ENCODE results near the gene JCHAIN. TPM values are rescaled to one million over a fixed set of nuclear protein-coding genes. Genes with fewer than 3 reads are reported as not detected.

The JCHAIN gene
- total and polyA plus RNA-seq, 2 donors (not counting 1 experiment from before 2014, with no cell fraction given), result 11.3 to 28.7 TPM

- H4K20me1 ChIP-seq (ENCODE audit: control insufficient read depth, extremely low read depth, insufficient read depth, low read length), result no peaks in the 10 kb centered on the region
These were observed 8.4 kb upstream of the JCHAIN start for GRCh38 chr4:70674731-70675130.

GRCh38 chr4:70674191-70674590 lies 7.9 kb upstream of the JCHAIN start:
- TF ChIP-seq CTCF (conservative IDR thresholded peaks at IDR 0.05 in 1 of 2, IDR thresholded peaks at IDR 0.05 in 1 of 2; ENCODE audit: low read depth in 1 of 2, low read length in 2 of 2), result no peak
- no peak for TF ChIP-seq EZH2 (IDR thresholded peaks at IDR 0.05; ENCODE audit: low read length, missing control alignments)
- DNase-seq (ENCODE audit: low read depth in 2 of 2), result no peak
- H3K79me2 ChIP-seq (ENCODE audit: control insufficient read depth, insufficient read depth, low read length), result no peaks in the 10 kb centered on the region

More at GRCh38 chr4:70674731-70675130, 8.4 kb upstream of the JCHAIN start:
- Histone ChIP-seq H3K4me2 (ENCODE audit: extremely low read depth, insufficient read depth, low read length) (no peak overlapping the region), H3K79me2 (ENCODE audit: control insufficient read depth, insufficient read depth, low read length) (no peaks in the 10 kb centered on the region), H3K27me3 (ENCODE audit: control insufficient read depth, insufficient read depth, low read length) (no peaks in the 10 kb centered on the region), H3K27ac (ENCODE audit: insufficient read depth, low read length) (no peak overlapping the region), H3K4me1 (ENCODE audit: control insufficient read depth, extremely low read depth, insufficient read depth, low read length) (peaks cover 5% of the 10 kb centered on the region), H2AFZ (ENCODE audit: low read length) (no peak overlapping the region), H3K9ac (ENCODE audit: insufficient read depth, low read length) (no peak overlapping the region), H3K4me3 (replicated peaks in 1 of 4; ENCODE audit: control extremely low read depth in 1 of 4, insufficient read depth in 1 of 4, low read depth in 3 of 4, low read length in 4 of 4) (no peak overlapping the region), H3K36me3 (ENCODE audit: control insufficient read depth, insufficient read depth, low read length) (no peaks in the 10 kb centered on the region), H3K9me3 (ENCODE audit: control insufficient read depth, insufficient read depth, low read depth, low read length) (no peaks in the 10 kb centered on the region)
- TF ChIP-seq CTCF (conservative IDR thresholded peaks at IDR 0.05 in 1 of 2, IDR thresholded peaks at IDR 0.05 in 1 of 2; ENCODE audit: low read depth in 1 of 2, low read length in 2 of 2), result no peak
- TF ChIP-seq EZH2 (IDR thresholded peaks at IDR 0.05; ENCODE audit: low read length, missing control alignments), result no peak
- no peak for DNase-seq (ENCODE audit: low read depth in 2 of 2)

GRCh38 chr4:70671091-70671490 lies 4.8 kb upstream of the JCHAIN start:
- Histone ChIP-seq H3K4me3 (replicated peaks in 1 of 4; ENCODE audit: control extremely low read depth in 1 of 4, insufficient read depth in 1 of 4, low read depth in 3 of 4, low read length in 4 of 4) (no peak overlapping the region), H3K27me3 (ENCODE audit: control insufficient read depth, insufficient read depth, low read length) (no peaks in the 10 kb centered on the region), H2AFZ (ENCODE audit: low read length) (no peak overlapping the region), H3K36me3 (ENCODE audit: control insufficient read depth, insufficient read depth, low read length) (no peaks in the 10 kb centered on the region), H3K79me2 (ENCODE audit: control insufficient read depth, insufficient read depth, low read length) (no peaks in the 10 kb centered on the region), H3K4me2 (ENCODE audit: extremely low read depth, insufficient read depth, low read length) (no peak overlapping the region), H4K20me1 (ENCODE audit: control insufficient read depth, extremely low read depth, insufficient read depth, low read length) (no peaks in the 10 kb centered on the region), H3K9ac (ENCODE audit: insufficient read depth, low read length) (no peak overlapping the region), H3K4me1 (ENCODE audit: control insufficient read depth, extremely low read depth, insufficient read depth, low read length) (peaks cover 3% of the 10 kb centered on the region), H3K27ac (ENCODE audit: insufficient read depth, low read length) (no peak overlapping the region), H3K9me3 (ENCODE audit: control insufficient read depth, insufficient read depth, low read depth, low read length) (no peaks in the 10 kb centered on the region)
- no peak for DNase-seq (ENCODE audit: low read depth in 2 of 2)
- no peak for TF ChIP-seq CTCF (conservative IDR thresholded peaks at IDR 0.05 in 1 of 2, IDR thresholded peaks at IDR 0.05 in 1 of 2; ENCODE audit: low read depth in 1 of 2, low read length in 2 of 2)
- TF ChIP-seq EZH2 (IDR thresholded peaks at IDR 0.05; ENCODE audit: low read length, missing control alignments), result no peak

More at GRCh38 chr4:70674191-70674590, 7.9 kb upstream of the JCHAIN start:
- no peak overlapping the region for H3K27ac ChIP-seq (ENCODE audit: insufficient read depth, low read length)
- no peak overlapping the region for H2AFZ ChIP-seq (ENCODE audit: low read length)
- no peak overlapping the region for H3K4me2 ChIP-seq (ENCODE audit: extremely low read depth, insufficient read depth, low read length)
- no peak overlapping the region for H3K4me3 ChIP-seq (replicated peaks in 1 of 4; ENCODE audit: control extremely low read depth in 1 of 4, insufficient read depth in 1 of 4, low read depth in 3 of 4, low read length in 4 of 4)
- H4K20me1 ChIP-seq (ENCODE audit: control insufficient read depth, extremely low read depth, insufficient read depth, low read length), result no peaks in the 10 kb centered on the region
- no peak overlapping the region for H3K9ac ChIP-seq (ENCODE audit: insufficient read depth, low read length)
- H3K4me1 ChIP-seq (ENCODE audit: control insufficient read depth, extremely low read depth, insufficient read depth, low read length), result peaks cover 5% of the 10 kb centered on the region
- H3K27me3 ChIP-seq (ENCODE audit: control insufficient read depth, insufficient read depth, low read length), result no peaks in the 10 kb centered on the region
- H3K9me3 ChIP-seq (ENCODE audit: control insufficient read depth, insufficient read depth, low read depth, low read length), result no peaks in the 10 kb centered on the region
- H3K36me3 ChIP-seq (ENCODE audit: control insufficient read depth, insufficient read depth, low read length), result no peaks in the 10 kb centered on the region

Measured in fibroblast of lung (primary cell).